ENCODE results near the gene CDK5RAP3. TPM values are rescaled to one million over a fixed set of nuclear protein-coding genes. Genes with fewer than 3 reads are reported as not detected.

CDK5RAP3 gene
- total and polyA plus RNA-seq, 2 of the 13 experiments (the other 11 are each of a cell fraction or from before 2014, with no cell fraction given), result 128 to 154 TPM

GRCh38 chr17:48026502-48027321, 55.8 kb downstream of the CDK5RAP3 start (continued):
- peak; percentile 69; the same call in 1 of the 2 replicates for TF ChIP-seq ZNF318 (CRISPR knock-in tag; IDR thresholded peaks at IDR 0.05)
- no peak for TF ChIP-seq GABPA (IDR thresholded peaks at IDR 0.05; ENCODE audit: low read depth, low read length)
- TF ChIP-seq GABPA (CRISPR knock-in tag; IDR thresholded peaks at IDR 0.05; ENCODE audit: low read depth), result no peak
- TF ChIP-seq POGZ (CRISPR knock-in tag; IDR thresholded peaks at IDR 0.05), result no peak
- no peak for TF ChIP-seq TBP (CRISPR knock-in tag; IDR thresholded peaks at IDR 0.05)
- TF ChIP-seq ZNF564 (CRISPR knock-in tag; IDR thresholded peaks at IDR 0.05), result no peak
- no peak for TF ChIP-seq SRF (IDR thresholded peaks at IDR 0.05; ENCODE audit: low read depth, low read length)
- no peak for TF ChIP-seq SATB2 (CRISPR knock-in tag; IDR thresholded peaks at IDR 0.05)
- TF ChIP-seq AGO1 (IDR thresholded peaks at IDR 0.05; ENCODE audit: low read depth, low read length, poor library complexity, severe bottlenecking), result no peak
- no peak for TF ChIP-seq IRF1 (CRISPR knock-in tag; IDR thresholded peaks at IDR 0.05; ENCODE audit: low read depth)
- TF ChIP-seq GMEB1 (CRISPR knock-in tag; IDR thresholded peaks at IDR 0.05; ENCODE audit: borderline replicate concordance), result 0 out of 2 replicates have a peak, but pooled peaks have one; percentile 24
- no peak for TF ChIP-seq NCOR1 (IDR thresholded peaks at IDR 0.05; ENCODE audit: borderline replicate concordance, low read length)
- TF ChIP-seq NCOA1 (CRISPR knock-in tag; IDR thresholded peaks at IDR 0.05), result no peak
- 0 out of 2 replicates have a peak, but pooled peaks have one; percentile 33 for TF ChIP-seq NCOA2 (CRISPR knock-in tag; IDR thresholded peaks at IDR 0.05)
- no peak for TF ChIP-seq PITX1 (CRISPR knock-in tag; IDR thresholded peaks at IDR 0.05)
- TF ChIP-seq ZSCAN30 (CRISPR knock-in tag; IDR thresholded peaks at IDR 0.05), result no peak
- TF ChIP-seq SETDB1 (CRISPR knock-in tag; IDR thresholded peaks at IDR 0.05; ENCODE audit: borderline replicate concordance), result no peak
- no peak for TF ChIP-seq KLF13 (CRISPR knock-in tag; IDR thresholded peaks at IDR 0.05)
- no peak for TF ChIP-seq ATM (IDR thresholded peaks at IDR 0.05; ENCODE audit: borderline replicate concordance)
